Measurements from ENCODE around the gene LMF1.

DNA sequence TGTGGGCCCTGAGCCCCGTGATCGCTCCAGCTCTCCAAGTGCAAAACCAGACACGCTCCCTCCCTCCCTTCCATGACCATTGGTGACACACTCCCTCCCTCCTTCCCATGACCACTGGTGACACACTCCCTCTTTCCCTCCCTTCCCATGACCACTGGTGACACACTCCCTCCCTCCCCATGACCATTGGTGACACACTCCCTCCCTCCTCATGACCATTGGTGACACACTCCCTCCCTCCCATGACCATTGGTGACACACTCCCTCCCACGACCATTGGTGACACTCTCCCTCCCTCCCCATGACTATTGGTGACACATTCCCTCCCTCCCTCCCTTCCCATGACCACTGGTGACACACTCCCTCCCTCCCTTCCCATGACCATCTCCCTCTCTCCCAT is 56.3 kb downstream of the LMF1 start:
- TF ChIP-seq SIN3A (IDR thresholded peaks at IDR 0.05; ENCODE audit: borderline replicate concordance, insufficient read depth, low read length) (no peak), POLR2AphosphoS5 (IDR thresholded peaks at IDR 0.05; ENCODE audit: low read depth, low read length) (no peak)

Measured in PFSK-1 (cell line).